Kidney tubule cell (primary cell): ENCODE results near the gene ZFP91.
"Not testable (repeated sequence)": the region's sequence is repeated elsewhere in the genome, so short reads cannot be mapped to it uniquely, and the experiment has no call there.

ENCODE experiments used
- DNase-seq: peaks from one replicate; pipeline ENCODE4 v3.0.0-alpha.2; 2018; ENCODE audit warnings: low spot score

ZFP91 gene

DNA sequence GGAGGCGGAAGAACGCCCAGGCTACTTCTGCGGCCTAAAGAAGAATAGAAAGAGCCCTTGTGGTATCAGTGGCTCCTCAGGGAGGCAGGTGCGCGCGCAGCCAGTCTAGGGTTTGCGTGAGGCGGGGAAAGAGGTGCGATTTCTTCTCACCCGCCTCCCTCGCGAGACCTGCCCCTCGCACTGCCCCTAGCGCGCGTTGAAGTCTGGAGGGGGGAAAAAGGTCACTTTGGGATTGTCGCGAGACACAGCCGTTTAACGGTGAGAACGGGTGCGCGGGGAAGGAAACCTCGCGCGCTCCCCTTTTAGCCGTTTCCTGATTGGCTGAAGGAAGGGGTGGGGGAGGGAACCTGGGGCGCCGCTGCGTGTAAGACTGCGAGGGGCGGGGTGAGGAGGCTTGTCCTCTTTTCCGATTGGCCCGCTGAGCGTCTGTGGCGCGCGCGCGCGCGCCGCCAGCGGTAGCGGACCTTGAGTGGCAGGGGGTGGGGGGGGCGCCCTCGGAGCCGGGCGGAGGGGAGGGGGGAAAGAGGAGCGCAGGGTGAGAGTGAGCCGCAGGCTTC, at the start of gene ZFP91:
Gene ZFP91 (plus strand): TSS at position 429 of the 557 bp plus-strand sequence. CDS start 219 bp downstream, outside the sequence.
- peak; percentile 97 for DNase-seq

GRCh38 chr11:58530236-58530635, 48.6 kb upstream of the ZFP91 start:
- DNase-seq: no peak

GRCh38 chr11:58531865-58532341, 47.0 kb upstream of the ZFP91 start:
- no peak for DNase-seq

DNA sequence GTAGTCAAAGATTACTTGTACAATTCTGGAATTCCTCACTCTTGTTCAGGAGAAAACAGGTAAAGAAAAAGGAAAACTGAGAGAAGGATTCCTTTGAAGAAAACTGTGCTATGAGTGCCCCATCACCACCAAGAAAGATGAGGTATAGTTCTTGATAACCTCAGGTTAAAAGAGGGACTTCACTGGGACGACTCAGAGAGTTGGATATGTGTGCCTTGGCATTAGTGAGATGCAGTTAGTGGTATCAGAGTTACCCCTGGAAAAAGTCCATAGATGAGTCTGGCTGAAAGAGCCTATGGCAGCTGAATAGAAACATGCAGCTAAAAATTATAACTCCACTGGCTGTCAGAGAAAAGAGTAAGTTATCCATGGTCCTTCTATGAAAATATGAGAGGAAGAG, 32.0 kb upstream of the ZFP91 start:
- no peak for DNase-seq

DNA sequence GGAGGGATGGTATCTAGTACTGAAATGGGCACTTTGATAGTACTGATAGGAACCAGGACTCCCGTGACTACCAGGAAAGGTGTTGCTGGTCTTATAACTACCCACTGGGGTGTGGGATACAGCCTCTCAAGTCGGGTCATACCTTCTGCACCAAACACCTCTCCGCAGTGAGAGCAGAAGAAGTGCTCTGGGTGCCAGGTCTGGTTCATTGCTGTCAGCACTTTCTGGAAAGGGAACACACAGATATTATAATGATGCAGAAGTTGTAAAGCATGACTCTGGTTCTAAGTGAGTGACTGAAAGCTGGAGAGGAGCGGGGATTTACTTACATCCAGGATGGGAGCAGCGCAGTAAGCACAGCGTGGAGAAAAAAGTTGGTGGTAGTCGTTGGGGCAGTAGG, 29.2 kb upstream of the ZFP91 start:
- no peak for DNase-seq

DNA sequence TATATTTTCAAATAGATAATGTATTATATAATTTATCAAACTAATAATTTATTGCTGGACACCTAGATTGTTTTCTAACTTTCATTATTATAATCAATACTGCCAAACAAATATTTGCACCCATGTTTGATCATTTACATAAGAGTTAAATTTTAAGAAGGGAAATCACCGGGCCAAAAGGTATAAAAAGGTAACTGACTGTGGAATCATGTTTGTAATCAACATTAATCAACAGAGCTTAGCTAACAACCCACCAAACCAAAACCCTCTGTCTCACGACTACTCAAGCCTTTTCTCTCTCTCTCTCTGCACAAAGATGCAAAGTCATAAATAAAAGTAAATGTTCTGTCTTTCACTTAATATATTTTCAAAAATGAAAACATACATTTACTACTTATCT, 18.0 kb upstream of the ZFP91 start:
- DNase-seq: peak; percentile 2

- DNase-seq: peak; percentile 85
Measured at GRCh38 chr11:58561394-58562098, 17.3 kb upstream of the ZFP91 start.

DNA sequence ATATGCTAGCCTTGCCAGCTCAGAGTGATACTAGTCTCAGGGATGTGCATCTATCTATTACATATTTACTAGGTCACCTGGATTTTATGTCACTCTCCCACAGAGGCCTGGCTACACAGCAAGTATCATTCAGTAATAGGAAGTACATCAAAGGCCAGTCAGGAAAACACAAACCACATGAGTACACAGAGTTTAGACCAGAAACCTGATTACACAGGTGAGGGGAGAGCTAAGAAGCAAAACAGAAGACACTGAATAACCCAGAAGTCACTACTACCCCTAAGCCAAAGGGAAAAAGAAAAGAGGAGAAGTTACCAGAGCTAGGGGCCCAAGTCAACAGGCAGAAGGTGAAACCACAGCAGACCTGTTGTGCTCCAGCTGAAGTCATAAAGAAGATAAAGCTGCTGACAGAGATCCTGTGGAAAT, 16.5 kb upstream of the ZFP91 start:
- peak; percentile 81 for DNase-seq

DNA sequence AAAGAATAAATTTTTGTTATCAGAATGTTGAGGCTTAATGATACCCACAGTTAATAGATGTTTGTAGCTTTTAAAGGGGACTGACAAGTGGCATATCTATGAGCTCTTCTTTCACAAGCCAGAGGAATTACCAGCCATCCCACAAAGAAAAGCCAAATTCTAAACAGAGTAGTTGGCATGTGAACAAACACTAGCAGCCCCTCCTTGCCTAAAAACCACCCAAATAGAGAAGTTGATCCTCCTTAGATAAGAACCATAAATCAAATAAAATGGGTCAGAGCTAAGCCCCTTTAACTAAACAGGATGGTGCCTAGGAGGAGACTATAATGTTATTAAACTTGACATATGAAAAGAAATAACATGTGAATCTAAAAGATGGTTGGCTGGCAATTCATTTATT, 14.6 kb upstream of the ZFP91 start:
- no peak for DNase-seq

DNA sequence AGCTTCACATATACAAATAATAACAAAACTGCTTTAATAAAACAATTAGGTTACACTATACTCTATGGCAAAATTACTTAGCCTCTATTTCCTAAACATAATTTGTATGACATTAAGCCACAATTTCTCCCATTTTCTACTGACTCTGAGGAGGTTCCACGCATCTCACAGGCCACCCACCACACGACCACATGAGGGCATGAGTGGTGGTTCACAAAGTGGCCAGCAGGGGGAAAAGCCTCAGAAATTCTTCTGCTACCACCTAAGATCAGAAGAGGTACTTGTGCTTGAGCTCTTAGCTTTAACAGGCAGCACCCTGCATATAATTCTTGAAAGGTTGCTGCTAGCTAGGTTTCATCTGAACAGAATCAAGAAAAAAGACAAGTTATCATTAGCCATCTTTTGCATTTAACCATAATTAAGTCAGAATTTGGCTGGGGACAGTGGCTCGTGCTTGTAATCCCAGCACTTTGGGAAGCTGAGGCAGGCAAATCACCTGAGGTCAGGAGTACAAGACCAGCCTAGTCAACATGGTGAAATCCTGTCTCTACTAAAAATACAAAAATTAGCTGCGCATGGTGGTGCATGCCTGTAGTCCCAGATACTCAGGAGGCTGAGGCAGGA, 10.9 kb upstream of the ZFP91 start:
- DNase-seq: peak; percentile 67

- DNase-seq: not testable (repeated sequence)
Measured at GRCh38 chr11:58572906-58573305, 6.0 kb upstream of the ZFP91 start.

DNA sequence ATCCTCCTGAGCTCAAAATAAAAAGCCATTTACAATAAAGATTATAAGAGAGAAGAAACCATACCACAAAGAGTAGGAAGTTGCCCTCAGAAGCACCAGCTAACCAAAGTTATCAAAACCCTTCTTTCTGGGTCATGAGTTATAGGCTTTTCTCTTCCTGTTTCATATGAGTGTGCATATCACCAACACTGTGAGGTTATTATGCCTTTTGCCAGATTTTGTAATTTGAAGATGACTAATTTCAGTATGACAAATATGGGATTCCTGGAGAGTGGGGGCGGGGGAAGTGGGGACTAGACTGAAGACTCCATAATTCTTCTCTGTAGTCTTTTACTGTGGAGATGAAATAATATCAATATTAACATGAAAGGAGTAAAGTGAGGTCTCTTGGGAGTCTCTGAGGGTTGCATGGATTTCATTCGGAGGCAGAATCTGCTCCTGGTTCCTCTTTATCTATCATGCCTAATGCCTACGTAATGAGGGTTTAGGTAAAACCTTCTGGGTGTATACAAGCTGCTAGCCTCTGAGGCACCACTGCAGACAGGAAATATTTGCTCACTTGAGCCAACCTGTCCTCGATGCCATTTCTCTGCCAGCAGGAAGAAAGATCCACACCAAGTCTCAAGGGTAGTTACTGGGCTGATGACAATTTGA, 5.3 kb upstream of the ZFP91 start:
- DNase-seq: peak; percentile 85

- DNase-seq: peak; percentile 76
Measured at GRCh38 chr11:58574881-58575280, 4.0 kb upstream of the ZFP91 start.

DNA sequence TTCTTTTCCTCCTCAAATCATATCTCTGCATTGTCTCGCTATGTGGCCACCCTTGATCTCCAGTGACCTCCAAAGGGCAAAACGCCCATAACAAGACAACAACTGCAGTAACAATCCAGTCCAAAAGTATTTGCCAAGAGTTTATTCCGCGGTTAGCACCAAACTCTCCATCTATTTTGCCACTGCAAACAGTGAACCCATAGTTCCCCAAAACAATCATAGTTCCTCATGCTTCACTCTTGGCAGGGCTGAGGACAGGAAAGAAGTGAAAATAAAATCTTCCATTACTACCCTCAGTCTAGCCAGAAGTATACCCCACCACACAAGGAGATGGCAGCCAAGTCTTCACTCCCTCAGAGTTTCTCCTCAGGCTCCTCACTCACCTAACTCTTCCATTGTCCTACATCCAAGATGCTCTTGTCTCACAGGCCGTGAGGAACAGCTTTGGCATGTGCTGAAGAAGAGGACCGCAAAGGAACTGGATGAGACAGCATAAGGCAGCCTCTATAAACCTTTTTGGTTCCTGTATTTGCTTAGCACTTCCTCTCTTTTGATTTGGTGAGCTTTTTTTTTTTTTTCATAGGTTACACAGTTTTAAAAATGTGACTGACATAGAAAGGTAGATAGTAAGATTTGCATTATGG, 3.4 kb upstream of the ZFP91 start, which contains the start of gene LPXN:
Gene LPXN (minus strand): TSS at position 480 of the 644 bp plus-strand sequence. CDS start 84 bp downstream, at position 396.
- peak; percentile 63 for DNase-seq

DNA sequence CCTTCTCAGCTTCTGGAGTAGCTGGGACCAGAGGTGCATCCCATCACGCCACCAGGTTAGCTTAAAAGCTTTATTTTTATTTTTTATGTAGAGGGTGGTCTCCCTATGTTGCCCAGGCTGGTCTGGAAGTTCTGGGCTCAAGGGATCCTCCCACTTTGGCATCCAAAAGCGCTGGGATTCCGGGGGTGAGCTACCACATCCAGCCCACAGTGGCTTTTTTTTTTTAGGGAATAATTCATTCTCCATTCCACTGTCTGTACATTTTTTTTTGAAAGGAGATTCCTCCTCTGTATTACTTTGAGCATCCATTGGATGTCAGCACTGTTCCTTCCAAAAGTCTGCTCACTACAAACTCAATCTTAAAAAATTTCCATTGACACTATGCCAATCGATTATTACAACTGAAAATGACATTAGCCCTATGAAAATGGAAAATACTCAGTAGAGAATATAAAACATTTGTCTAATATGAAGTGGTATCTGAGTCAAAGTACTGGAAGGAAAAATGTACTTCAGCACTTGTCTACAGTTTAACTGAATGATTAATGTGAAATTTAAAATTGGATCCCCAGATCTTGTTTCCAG, 1.9 kb upstream of the ZFP91 start:
- peak; percentile 46 for DNase-seq

GRCh38 chr11:58577555-58578135, 1.2 kb upstream of the ZFP91 start:
- peak; percentile 86 for DNase-seq

DNA sequence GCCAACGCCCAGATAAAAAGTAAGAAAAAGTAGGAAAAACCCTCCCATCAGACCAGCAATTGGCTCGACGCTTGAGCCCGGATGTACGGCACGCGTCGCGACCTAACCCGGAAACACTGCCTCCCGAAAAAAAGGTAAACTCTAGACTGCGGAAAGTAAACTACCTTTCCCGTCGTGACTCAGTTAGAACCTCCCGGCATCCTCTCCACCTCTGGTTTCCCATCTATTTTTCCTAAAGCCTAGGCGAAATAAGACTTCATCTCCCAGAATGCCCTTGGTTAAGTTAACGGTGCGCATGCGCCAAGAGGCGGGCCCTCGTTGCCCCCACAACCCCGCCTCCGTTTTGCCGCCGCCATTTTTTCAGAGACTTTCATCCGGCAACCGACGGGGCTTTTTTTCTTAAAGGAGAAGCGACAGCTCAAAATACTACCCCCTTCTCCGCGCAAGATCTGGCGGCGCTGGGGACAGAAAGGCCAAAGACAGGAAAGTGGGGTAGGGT, 678 bp upstream of the ZFP91 start:
- DNase-seq: peak; percentile 99

GRCh38 chr11:58579192-58580129, 598 bp downstream of the ZFP91 start:
- DNase-seq: peak; percentile 89

- no peak for DNase-seq
Measured at GRCh38 chr11:58580311-58580710, 1.4 kb downstream of the ZFP91 start.

- no peak for DNase-seq
Measured at GRCh38 chr11:58582437-58582836, 3.6 kb downstream of the ZFP91 start.
